NCI-H2029 treated with DMSO at 0.1 percent for 48 hours (cell line): Measurements from ENCODE around the gene CPO.
"Not testable (repeated sequence)": the region's sequence is repeated elsewhere in the genome, so short reads cannot be mapped to it uniquely, and the experiment has no call there.

Source experiments
- DNase-seq: peaks from one replicate; lab custom pipeline; 2025; lab: John Stamatoyannopoulos, UW

Gene CPO

GRCh38 chr2:206939340-206939739 is at the start of gene CPO:
Gene CPO (plus strand): TSS chr2:206939518. CDS start chr2:206939600, 82 bp downstream.
- no peak for DNase-seq

- DNase-seq: no peak
These were observed 49.1 kb upstream of the CPO start for GRCh38 chr2:206890179-206890578.

GRCh38 chr2:206890926-206891325 is 48.4 kb upstream of the CPO start:
- DNase-seq: no peak

GRCh38 chr2:206915121-206915520 is 24.2 kb upstream of the CPO start:
- DNase-seq: no peak

- no peak for DNase-seq
These were observed 21.1 kb upstream of the CPO start for GRCh38 chr2:206918263-206918662.

- no peak for DNase-seq
These were observed 19.0 kb upstream of the CPO start for GRCh38 chr2:206920310-206920709.

GRCh38 chr2:206920951-206921350 is 18.4 kb upstream of the CPO start:
- no peak for DNase-seq

- DNase-seq: no peak
These were observed 17.8 kb upstream of the CPO start for GRCh38 chr2:206921529-206921928.

- DNase-seq: no peak
These were observed 3.1 kb upstream of the CPO start for GRCh38 chr2:206935991-206936842.

- no peak for DNase-seq
These were observed 2.5 kb upstream of the CPO start for GRCh38 chr2:206936843-206937230.

GRCh38 chr2:206937555-206937954 is 1.8 kb upstream of the CPO start:
- DNase-seq: no peak

GRCh38 chr2:206940546-206940945 is 1.2 kb downstream of the CPO start:
- no peak for DNase-seq

GRCh38 chr2:206942592-206943478 is 3.5 kb downstream of the CPO start:
- no peak for DNase-seq

- DNase-seq: not testable (repeated sequence)
These were observed 14.1 kb downstream of the CPO start for GRCh38 chr2:206953404-206953803.

GRCh38 chr2:206955253-206955652 is 15.9 kb downstream of the CPO start:
- no peak for DNase-seq

- DNase-seq: no peak
These were observed 18.9 kb downstream of the CPO start for GRCh38 chr2:206958261-206958660.

- DNase-seq: peak; percentile 69
These were observed 23.6 kb downstream of the CPO start for GRCh38 chr2:206962966-206963365.

- no peak for DNase-seq
These were observed 29.1 kb downstream of the CPO start for GRCh38 chr2:206968134-206969086.

- no peak for DNase-seq
These were observed 29.9 kb downstream of the CPO start for GRCh38 chr2:206969192-206969591.

GRCh38 chr2:206970589-206971360 is 31.5 kb downstream of the CPO start:
- no peak for DNase-seq

GRCh38 chr2:206971805-206972204 is 32.5 kb downstream of the CPO start:
- DNase-seq: no peak
